ENCODE data around the gene MPC1.

MPC1 gene

GRCh38 chr6:166315436-166315835, 67.3 kb downstream of the MPC1 start:
- DNase-seq (ENCODE audit: low spot score) = no peak
